Adrenal gland (tissue), 12 donors: ENCODE results near the gene NHLH2. TPM values are rescaled to one million over a fixed set of nuclear protein-coding genes. Genes with fewer than 3 reads are reported as not detected.

ENCODE experiments used
- polyA plus RNA-seq, 3 donors: library from polyadenylated mRNA; stranded (reverse); fragments of 200-250 nt in 2 of 3; fragments of 350-450 nt in 1 of 3; fragmentation: Illumina TruSeq in 1 of 3; extraction: RNeasy Lipid Tissue Mini Kit (QIAGEN cat#74804) in 1 of 3; gene quantifications; one replicate each; pipeline ENCODE4 v1.2.3, GENCODE V29; 2013 to 2014
- total RNA-seq, 9 donors: library from RNA; depleted of rRNA in 4 of 9; stranded (reverse); fragments of >200 nt in 4 of 9; fragments of 120-200 nt in 1 of 9; fragmentation: NEBNext Ultra II Directional in 1 of 9; extraction: Animal tissue kit (Norgen Biotek cat#: 25700) in 1 of 9; gene quantifications; one replicate each; pipeline versions ENCODE4 v1.1.0 to v1.2.4, GENCODE V29; 2013 to 2023
- donor health status: healthy with polysubstance abuse.
- donor health status: Bipolar disorder and iron deficiency.
- donor health status: DM: yes; HTN: yes; CAD: no.
- donor health status: DM: no; HTN: no; CAD: no.
- donor health status: DM: no; HTN: no; CAD: no.
- donor health status: DM: yes; HTN: yes; CAD: no.

Gene NHLH2
- total and polyA plus RNA-seq, 12 donors, result not detected

Other genes starting within 250 kb of the NHLH2 start
- 10 to 100 TPM in 8 of 9 donors, 1 to 10 TPM in 1; 4.4 to 19.1 (median 11.8) TPM for gene VANGL1, start 199.2 kb downstream of the NHLH2 start, total RNA-seq
- gene VANGL1, start 199.2 kb downstream of the NHLH2 start, polyA plus RNA-seq, result 1 to 10 TPM; 2.0 to 9.9 (median 2.2) TPM
- gene CASQ2, start 72.4 kb downstream of the NHLH2 start, total RNA-seq, result under 1 TPM in 7 of 9 donors, not detected in 2; 0.14 to 0.48 (median 0.26) TPM
- 1 to 10 TPM; 1.3 to 4.1 (median 1.6) TPM for gene CASQ2, start 72.4 kb downstream of the NHLH2 start, polyA plus RNA-seq
- 10 to 100 TPM in 3 of 9 donors, 1 to 10 TPM in 6; 2.3 to 27.2 (median 5.9) TPM for gene SLC22A15, start 135.4 kb upstream of the NHLH2 start, total RNA-seq
- 10 to 100 TPM in 1 of 3 donors, 1 to 10 TPM in 2; 1.2 to 11.4 (median 2.7) TPM for gene SLC22A15, start 135.4 kb upstream of the NHLH2 start, polyA plus RNA-seq